Measurements from ENCODE around the gene MST1. TPM values are rescaled to one million over a fixed set of nuclear protein-coding genes. Genes with fewer than 3 reads are reported as not detected.
A peak's percentile ranks its signal among the peaks of the same experiment; 100 is the strongest.

Gene MST1
- total RNA-seq, 1 donor from 2014 or later = 3.7 TPM

GRCh38 chr3:49673715-49674496, 15.4 kb downstream of the MST1 start, which contains the start of gene APEH:
Gene APEH, plus strand, starts transcription at chr3:49674351. Its CDS starts 51 bp downstream, at chr3:49674402.
- peak; percentile 95 for DNase-seq

GRCh38 chr3:49673121-49673714, 16.1 kb downstream of the MST1 start:
- peak; percentile 20 for DNase-seq

GRCh38 chr3:49671291-49672288, 17.7 kb downstream of the MST1 start:
- DNase-seq = peak; percentile 82

- DNase-seq = no peak
Observed at GRCh38 chr3:49670940-49671290, 18.4 kb downstream of the MST1 start.

- DNase-seq = no peak
Observed at GRCh38 chr3:49669352-49669751, 19.9 kb downstream of the MST1 start.

- no peak for DNase-seq
Observed at GRCh38 chr3:49668861-49669260, 20.4 kb downstream of the MST1 start.

- DNase-seq = no peak
Observed at GRCh38 chr3:49668414-49668797, 20.9 kb downstream of the MST1 start.

DNA sequence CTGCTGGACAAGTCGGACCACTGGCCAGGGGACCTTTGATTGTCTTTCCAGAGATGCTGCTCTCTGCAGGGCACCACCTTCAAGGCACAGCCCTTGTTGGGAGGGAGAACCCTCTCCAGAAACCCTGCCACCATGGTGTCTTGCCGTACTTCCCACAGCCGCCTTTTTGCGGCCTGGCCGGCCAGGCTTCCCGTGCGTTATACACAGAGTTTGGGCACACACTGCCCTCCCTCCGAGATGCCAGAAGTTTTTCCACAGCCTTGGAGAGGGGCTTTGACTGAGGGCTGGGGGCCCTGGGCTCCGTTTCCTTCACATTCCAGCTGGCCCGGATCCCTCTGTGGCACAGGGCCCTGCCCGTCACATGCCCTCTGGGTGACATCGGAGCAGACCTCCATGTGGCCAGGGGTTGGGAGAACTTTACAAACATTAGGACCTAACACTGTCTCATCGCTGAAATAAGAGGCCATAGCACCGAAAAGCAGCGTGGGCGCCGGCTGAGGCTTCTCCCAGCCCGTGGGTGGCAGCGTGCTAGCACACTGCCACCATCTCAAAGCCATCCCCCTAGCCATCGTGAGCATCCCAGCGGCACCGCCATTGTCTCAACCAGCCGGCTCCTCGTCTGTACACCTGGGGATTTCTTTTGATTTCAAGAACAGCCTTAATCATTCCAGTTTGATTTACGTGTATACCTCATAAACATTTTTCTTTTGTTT, 21.4 kb downstream of the MST1 start:
- DNase-seq = no peak

DNA sequence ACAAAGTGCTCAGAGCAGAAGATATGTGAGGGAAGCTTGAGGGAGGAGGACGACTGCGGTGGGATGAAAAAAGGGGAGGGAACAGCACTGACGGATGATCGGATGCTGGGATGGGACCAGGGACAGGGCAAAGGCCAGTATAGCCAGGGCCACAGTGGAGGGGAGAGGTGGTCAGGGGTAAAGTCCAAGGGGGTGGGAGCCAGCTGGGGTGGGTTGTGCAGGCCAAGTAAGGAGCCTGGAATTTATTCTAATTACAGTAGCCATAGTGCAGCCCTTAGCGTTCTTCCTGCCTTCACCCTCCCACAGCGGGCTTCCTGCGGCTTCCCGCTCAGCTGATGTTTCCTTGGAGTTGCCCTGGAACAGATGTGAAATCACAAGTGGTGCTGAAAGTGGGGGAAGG, 22.7 kb downstream of the MST1 start:
- no peak for DNase-seq

GRCh38 chr3:49665822-49666519, 23.3 kb downstream of the MST1 start:
- DNase-seq = no peak

DNA sequence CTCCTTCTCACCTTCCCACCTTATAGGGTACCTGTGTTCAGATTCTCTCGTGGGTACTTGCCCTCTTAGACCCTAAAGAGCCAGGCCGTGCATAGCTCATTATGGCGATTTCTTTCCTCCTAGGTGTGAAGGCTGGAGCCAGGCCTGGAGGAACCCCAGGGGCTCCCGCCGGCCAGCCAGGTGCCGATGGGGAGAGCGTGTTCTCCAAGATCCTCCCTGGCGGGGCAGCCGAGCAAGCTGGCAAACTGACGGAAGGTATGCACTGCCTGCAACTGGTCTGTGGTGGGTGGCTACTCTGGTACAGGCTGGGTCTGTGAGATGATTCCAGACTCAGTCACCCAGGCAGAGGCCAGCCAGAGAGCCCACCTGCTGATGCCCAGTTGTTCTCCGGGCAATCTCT, 25.0 kb downstream of the MST1 start:
- no peak for DNase-seq

- no peak for DNase-seq
Observed at GRCh38 chr3:49663831-49664230, 25.4 kb downstream of the MST1 start.

GRCh38 chr3:49662720-49663413, 26.4 kb downstream of the MST1 start:
- DNase-seq = no peak

DNA sequence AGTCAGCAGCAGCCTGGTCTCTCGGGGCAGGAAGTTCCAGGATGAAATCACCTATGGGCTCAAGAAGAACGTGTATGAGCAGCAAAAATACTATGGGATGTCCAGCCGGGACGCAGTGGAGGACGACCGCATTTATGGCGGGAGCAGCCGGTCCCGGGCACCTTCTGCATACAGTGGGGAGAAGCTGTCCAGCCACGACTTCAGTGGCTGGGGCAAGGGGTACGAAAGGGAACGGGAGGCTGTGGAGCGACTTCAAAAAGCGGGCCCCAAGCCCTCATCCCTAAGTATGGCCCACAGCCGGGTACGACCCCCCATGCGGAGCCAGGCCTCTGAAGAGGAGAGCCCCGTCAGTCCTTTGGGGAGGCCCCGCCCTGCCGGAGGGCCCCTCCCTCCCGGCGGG, 27.3 kb downstream of the MST1 start:
- DNase-seq = no peak

GRCh38 chr3:49661281-49661680, 28.0 kb downstream of the MST1 start:
- no peak for DNase-seq

DNA sequence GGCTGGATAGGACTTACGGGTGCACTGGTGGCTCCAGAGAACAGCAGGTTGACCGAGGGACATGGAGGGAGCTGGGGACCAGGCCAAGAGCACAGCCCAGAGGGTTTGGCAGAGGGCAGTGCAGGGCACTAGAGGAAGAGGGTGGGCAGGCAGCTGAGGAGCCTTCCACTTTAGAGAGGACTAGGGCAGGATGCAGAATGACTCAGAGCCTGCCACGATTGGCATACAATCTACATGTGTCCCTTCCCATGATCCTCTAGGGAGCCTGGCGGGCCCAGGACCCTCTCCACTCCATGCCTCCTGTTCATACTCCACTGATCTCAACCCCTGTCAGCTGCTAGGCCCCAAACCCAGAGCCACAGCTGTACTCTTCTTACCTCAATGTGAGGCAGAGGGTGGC, 29.5 kb downstream of the MST1 start:
- no peak for DNase-seq

- no peak for DNase-seq
Observed at GRCh38 chr3:49658711-49659110, 30.6 kb downstream of the MST1 start.

- DNase-seq = no peak
Observed at GRCh38 chr3:49657208-49657915, 31.9 kb downstream of the MST1 start.

GRCh38 chr3:49656541-49657112, 32.6 kb downstream of the MST1 start:
- DNase-seq = no peak

GRCh38 chr3:49655731-49656285, 33.5 kb downstream of the MST1 start:
- no peak for DNase-seq
